ENCODE data around the gene CAPN5.

- TF ChIP-seq CTCF (conservative IDR thresholded peaks at IDR 0.05; ENCODE audit: low read length) (no peak), EZH2phosphoT487 (IDR thresholded peaks at IDR 0.05; ENCODE audit: borderline replicate concordance) (no peak)
These were observed 26.4 kb upstream of the CAPN5 start for GRCh38 chr11:77040401-77040777.
